Activated T-helper 9 cell treated with anti-CD3 and anti-CD28 coated beads, Interleukin-2, amount 50 U/mL, for 16 hours (primary cell): Measurements from ENCODE around the gene FBXO3.
"Not testable (repeated sequence)": the region's sequence is repeated elsewhere in the genome, so short reads cannot be mapped to it uniquely, and the experiment has no call there.

ENCODE experiments used
- DNase-seq: peaks from one replicate; pipeline ENCODE4 v3.0.0-alpha.2; 2020; ENCODE audit warnings: low read depth

Gene FBXO3

GRCh38 chr11:33727539-33727938 lies 46.8 kb downstream of the FBXO3 start:
- DNase-seq = not testable (repeated sequence)

GRCh38 chr11:33725496-33725895 lies 48.8 kb downstream of the FBXO3 start:
- DNase-seq = no peak

GRCh38 chr11:33724644-33725035 lies 49.7 kb downstream of the FBXO3 start:
- DNase-seq = no peak

DNA sequence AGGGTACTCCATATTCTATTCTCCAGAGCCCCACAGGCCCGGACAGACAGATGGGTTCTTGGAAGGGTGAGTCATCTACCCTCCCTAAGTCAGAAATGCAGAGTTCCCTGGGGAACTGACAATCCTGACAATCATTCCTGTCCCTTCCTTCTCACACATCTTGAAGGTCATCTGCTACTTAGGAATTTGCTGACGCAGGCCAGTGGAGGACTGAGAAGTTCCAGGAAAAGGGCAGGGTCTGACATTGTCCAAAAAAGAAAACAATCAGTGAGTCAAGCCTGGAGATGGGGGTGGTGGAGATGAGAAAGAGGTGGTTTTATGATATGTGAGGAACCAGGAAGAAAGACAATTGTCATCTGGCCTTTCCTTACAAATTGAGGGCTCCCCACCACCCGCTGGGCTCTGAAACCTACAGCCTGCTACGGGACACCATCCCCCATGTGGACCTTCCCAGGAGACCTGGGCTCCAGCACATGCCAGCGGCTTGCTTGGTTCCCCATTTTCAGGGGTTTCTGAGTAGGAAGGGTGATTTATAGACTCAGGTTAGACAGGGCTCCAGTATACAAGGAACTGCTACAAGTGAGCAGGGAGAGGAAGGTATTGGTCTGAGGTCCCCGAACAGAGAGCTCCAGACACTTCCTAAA lies 51.0 kb downstream of the FBXO3 start:
- DNase-seq = no peak

GRCh38 chr11:33722590-33723234 lies 51.6 kb downstream of the FBXO3 start:
- no peak for DNase-seq

DNA sequence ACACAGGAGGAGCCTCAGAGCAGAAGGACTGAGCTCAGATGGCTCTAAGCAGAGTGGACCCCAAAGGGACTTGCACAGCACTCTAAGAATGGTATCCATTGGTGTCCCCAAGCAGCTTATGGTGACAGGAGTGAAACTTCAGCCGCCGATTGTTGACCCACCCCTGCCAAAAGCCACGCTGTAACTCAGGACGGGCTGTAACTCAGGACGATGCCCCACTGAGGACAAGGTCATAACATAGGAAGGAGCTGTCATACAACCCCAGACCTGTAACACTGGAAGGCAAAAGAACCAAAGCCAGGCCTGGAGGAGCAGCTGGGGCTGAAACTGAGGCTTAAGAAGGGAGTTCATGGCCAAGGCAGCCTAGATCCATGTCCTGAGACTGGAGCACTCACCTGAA lies 52.3 kb downstream of the FBXO3 start:
- DNase-seq = no peak

GRCh38 chr11:33721426-33721825 lies 52.9 kb downstream of the FBXO3 start:
- no peak for DNase-seq

DNA sequence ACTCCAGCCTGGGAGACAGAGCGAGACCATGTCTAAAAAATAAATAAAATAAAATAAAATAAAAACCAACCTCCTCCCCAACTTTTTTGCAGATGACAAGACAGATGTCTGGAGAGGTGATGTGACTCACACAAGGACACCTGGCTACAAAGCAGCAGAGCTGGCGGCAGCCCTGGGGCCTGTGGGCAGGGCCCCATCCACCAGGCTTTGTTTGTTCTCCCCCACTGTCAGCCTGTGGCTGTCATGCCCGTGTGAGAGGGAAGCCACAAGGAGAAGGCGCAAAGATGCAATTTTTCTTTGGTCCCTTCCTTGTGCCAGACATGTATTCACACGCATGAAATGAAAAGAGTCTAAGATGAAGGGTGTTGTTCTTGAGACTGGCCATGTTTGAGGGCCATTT lies 54.7 kb downstream of the FBXO3 start:
- DNase-seq = no peak

DNA sequence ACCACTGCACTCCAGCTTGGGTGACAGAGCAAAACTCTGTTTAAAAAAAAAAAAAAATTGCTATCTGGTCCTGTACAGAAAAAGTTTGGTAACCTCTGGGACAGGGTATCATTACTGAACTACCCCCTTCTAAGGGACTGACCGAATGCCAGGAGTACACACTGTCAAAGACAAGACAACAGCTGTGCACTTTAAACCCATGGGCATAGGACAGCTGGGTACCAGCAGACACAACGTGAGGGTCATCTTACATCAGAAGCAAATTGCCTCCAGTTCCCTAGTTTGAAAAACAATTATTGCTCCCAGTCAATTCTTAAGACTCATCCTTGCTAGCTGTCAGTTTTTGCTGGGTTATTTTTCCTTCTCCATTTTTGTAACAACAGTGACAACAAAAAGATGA lies 55.9 kb downstream of the FBXO3 start:
- DNase-seq = no peak

- DNase-seq = no peak
Measured at GRCh38 chr11:33716243-33716642, 58.1 kb downstream of the FBXO3 start.

DNA sequence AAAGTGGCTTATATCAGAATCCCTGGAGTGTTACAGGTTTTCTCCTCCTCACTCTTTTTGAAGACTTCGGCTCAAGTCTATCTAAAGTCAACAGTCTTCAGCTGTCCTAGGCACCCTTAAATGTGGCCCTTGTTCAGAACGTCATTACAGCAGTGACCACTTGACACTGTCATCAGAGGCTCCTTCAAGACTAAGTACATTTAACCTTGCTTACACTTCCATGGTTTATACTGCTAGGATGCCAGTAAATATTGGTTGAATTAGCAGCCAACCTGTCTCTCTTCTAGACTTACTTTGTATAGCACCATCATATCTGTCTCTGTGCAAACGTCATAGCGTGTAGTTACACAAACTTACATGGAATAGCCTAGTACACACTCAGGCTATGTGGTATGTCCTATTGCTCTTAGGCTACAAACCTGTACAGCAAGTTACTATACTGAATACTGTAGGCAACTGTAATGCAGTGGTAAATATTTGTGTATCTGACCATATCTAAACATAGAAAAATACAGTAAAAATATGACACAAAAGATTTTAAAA lies 60.4 kb downstream of the FBXO3 start:
- DNase-seq = no peak

- DNase-seq = no peak
Measured at GRCh38 chr11:33713151-33713855, 61.0 kb downstream of the FBXO3 start.

DNA sequence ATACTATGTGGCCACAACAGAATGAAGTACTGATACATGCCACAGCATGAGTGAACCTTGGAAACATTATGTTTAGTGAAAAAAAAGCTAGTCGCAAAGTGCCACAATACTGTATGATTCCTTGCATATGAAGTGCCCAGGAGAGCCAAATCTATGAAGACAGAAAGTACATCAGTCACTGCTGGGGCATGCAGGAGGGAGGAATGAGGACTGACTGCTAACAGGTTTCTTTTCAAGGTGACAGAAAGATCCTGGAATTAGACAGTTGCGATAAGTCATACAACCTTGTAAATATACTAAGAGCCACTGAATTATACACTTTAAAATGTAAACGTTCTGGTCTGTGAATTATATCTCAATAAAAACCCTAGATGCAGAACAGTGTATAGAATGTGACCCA lies 61.9 kb downstream of the FBXO3 start:
- DNase-seq = no peak

DNA sequence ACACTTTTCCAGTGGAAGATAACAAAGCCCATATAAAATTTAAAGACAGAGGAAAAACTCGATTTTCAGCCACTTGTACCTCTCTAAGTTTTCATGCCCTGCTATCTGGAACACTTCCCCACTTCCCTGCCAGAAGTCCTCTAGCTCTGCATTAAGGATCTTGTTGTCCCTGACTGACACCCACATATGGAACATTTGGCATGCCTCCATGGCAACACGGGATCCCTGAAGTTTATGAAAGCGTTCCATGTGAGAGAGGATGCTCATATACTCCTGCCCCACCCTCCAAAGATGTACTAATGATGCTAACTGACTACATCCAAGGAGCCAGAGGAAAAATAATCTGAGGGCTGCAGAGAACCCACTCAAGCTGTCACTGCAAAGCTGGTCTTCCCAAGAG lies 64.9 kb downstream of the FBXO3 start:
- DNase-seq = no peak

GRCh38 chr11:33708985-33709384 lies 65.3 kb downstream of the FBXO3 start:
- DNase-seq = no peak

- DNase-seq = not testable (repeated sequence)
Measured at GRCh38 chr11:33707831-33708230, 66.5 kb downstream of the FBXO3 start.

GRCh38 chr11:33706966-33707365 lies 67.4 kb downstream of the FBXO3 start:
- DNase-seq = no peak

GRCh38 chr11:33706546-33706945 lies 67.8 kb downstream of the FBXO3 start:
- DNase-seq = no peak

DNA sequence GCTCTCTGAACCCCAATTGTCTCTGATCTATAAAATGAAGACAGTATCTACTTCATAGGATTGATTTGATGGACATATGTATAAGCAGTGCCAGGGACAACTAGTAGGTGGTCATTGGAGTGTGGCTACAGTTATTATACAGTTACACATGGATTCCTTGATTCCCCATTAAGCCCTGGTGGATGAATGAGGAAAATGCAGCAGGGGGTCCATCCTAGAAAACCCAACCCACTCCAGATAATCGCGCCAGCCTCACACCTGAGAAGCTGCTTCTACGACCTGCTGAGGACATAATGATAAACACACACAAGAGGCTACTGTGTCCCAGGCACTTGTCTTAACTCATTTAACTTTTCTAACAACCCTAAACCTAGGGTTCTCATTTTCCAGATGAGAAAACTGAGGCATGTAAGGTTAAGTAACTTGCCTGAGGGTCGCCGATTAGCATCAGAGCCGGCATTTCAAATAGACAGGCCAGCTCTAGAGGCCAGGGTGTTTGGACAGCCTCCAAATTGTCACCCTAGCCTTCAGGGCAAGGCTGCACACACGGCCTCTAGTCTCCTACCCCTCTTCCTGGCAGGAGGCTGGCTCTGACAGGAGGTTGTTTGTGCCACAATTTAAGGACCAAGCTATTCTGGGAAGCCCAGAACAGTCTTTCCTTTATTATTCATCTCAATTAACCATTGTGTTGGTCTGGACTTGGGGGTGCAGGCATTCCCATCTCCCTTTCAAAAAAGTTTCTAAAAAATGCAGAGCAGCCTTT lies 69.9 kb downstream of the FBXO3 start:
- DNase-seq = no peak

GRCh38 chr11:33703788-33704187 lies 70.5 kb downstream of the FBXO3 start:
- no peak for DNase-seq

- DNase-seq = no peak
Measured at GRCh38 chr11:33703234-33703633, 71.1 kb downstream of the FBXO3 start.
